SK-N-MC (cell line): ENCODE data around the gene AP2B1.

Experiments used
- EZH2 ChIP-seq: fragments of 200-600 bp; sonication (generic); IDR thresholded peaks from one replicate; pipeline ENCODE4 v1.6.1; 2017; ENCODE audit warnings: antibody characterized with exemption
- FOXP2 ChIP-seq: optimal IDR thresholded peaks from 2 replicates; pipeline ENCODE3; 2011; ENCODE audit warnings: mild to moderate bottlenecking, moderate library complexity; ENCODE audit not compliant: insufficient read depth; ENCODE audit errors: extremely low read length, control extremely low read depth
- POLR2AphosphoS5 ChIP-seq: IDR thresholded peaks from 2 replicates; pipeline ENCODE4 v1.6.1; 2012; ENCODE audit warnings: mild to moderate bottlenecking, low read depth, low read length, borderline replicate concordance

GRCh38 chr17:35539659-35540026, 47.5 kb upstream of the AP2B1 start:
- no peak for TF ChIP-seq EZH2
- no peak for TF ChIP-seq POLR2AphosphoS5
- no peak for TF ChIP-seq FOXP2
